Neural cell (in vitro differentiated cells): ENCODE measurements around the gene SART3. TPM values are rescaled to one million over a fixed set of nuclear protein-coding genes. Genes with fewer than 3 reads are reported as not detected.

Experiments
- H2AFZ ChIP-seq: fragments of 200-600, 300-800 bp; sonication (generic), shearing (Covaris generic); 2 replicates; pipeline ENCODE4 v1.6.0; 2014; ENCODE audit warnings: low read depth, mild to moderate bottlenecking, antibody characterized with exemption, low read length, moderate library complexity
- H3F3A ChIP-seq: fragments of 200-600 bp; shearing (Covaris generic); 2 replicates; pipeline ENCODE4 v1.6.1; 2016; ENCODE audit warnings: mild to moderate bottlenecking, moderate library complexity, mixed read lengths, antibody characterized with exemption, low read length; ENCODE audit not compliant: insufficient read depth, poor library complexity, severe bottlenecking
- H3K27ac ChIP-seq: fragments of 200-600, 300-800 bp; sonication (generic), shearing (Covaris generic); 2 replicates; pipeline ENCODE4 v1.5.1; 2014; ENCODE audit warnings: mild to moderate bottlenecking, low read length, moderate library complexity
- H3K27me3 ChIP-seq: fragments of 300-800, 200-600 bp; sonication (generic), shearing (Covaris generic); 2 replicates; pipeline ENCODE4 v1.6.0; 2014; ENCODE audit warnings: mild to moderate bottlenecking, low read depth, low read length, moderate library complexity; ENCODE audit not compliant: insufficient read depth
- H3K36me3 ChIP-seq: fragments of 300-800, 200-600 bp; sonication (generic), shearing (Covaris generic); 2 replicates; pipeline ENCODE4 v1.5.1; 2014; ENCODE audit warnings: mild to moderate bottlenecking, antibody characterized with exemption, low read length, moderate library complexity; ENCODE audit not compliant: insufficient read depth
- H3K4me2 ChIP-seq: fragments of 300-800, 200-600 bp; sonication (generic), shearing (Covaris generic); 2 replicates; pipeline ENCODE4 v1.6.0; 2014; ENCODE audit warnings: mild to moderate bottlenecking, low read length
- H3K4me3 ChIP-seq: fragments of 300-800, 200-600 bp; sonication (generic), shearing (Covaris generic); 2 replicates; pipeline ENCODE4 v1.5.1; 2014; ENCODE audit warnings: mild to moderate bottlenecking, low read length, moderate library complexity
- H3K79me2 ChIP-seq: fragments of 200-600 bp; shearing (Covaris generic); replicated peaks from 2 replicates; pipeline ENCODE4 v1.6.0; 2014; ENCODE audit warnings: mild to moderate bottlenecking, low read length, moderate library complexity; ENCODE audit not compliant: insufficient read depth
- H3K9ac ChIP-seq: fragments of 300-800, 200-600 bp; sonication (generic), shearing (Covaris generic); 2 replicates; pipeline ENCODE4 v1.6.1; 2016; ENCODE audit warnings: mild to moderate bottlenecking, low read length, mixed read lengths
- H3K9me2 ChIP-seq: fragments of 200-600 bp; shearing (Covaris generic); 2 replicates; pipeline ENCODE4 v1.6.1; 2016; ENCODE audit warnings: mild to moderate bottlenecking, low read length, mixed read lengths; ENCODE audit not compliant: insufficient read depth
- H3K9me3 ChIP-seq: fragments of 200-600, 300-800 bp; sonication (generic), shearing (Covaris generic); 2 replicates; pipeline ENCODE4 v1.6.1; 2016; ENCODE audit warnings: mild to moderate bottlenecking, mixed run types, low read length, moderate library complexity, mixed read lengths
- H4K20me1 ChIP-seq: fragments of 200-600 bp; shearing (Covaris generic); 2 replicates; pipeline ENCODE4 v1.6.1; 2016; ENCODE audit warnings: mild to moderate bottlenecking, mixed run types; ENCODE audit not compliant: insufficient read depth
- CTCF ChIP-seq: fragments of 450-650 bp; IDR thresholded peaks from 2 replicates; pipeline ENCODE4 v1.5.1; 2014; ENCODE audit warnings: antibody characterized with exemption, mild to moderate bottlenecking, moderate library complexity; ENCODE audit not compliant: poor library complexity, severe bottlenecking
- EP300 ChIP-seq: fragments of 450-650 bp; conservative IDR thresholded peaks from 2 replicates; pipeline ENCODE4 v1.6.1; 2014; ENCODE audit warnings: antibody characterized with exemption, mild to moderate bottlenecking, moderate library complexity; ENCODE audit not compliant: poor library complexity, severe bottlenecking
- EZH2 ChIP-seq: fragments of 200-600, 300-800 bp; shearing (Covaris generic), sonication (generic); IDR thresholded peaks from 2 replicates; pipeline ENCODE4 v1.6.1; 2014; ENCODE audit warnings: antibody characterized with exemption, low read length, borderline replicate concordance, mild to moderate bottlenecking; ENCODE audit not compliant: insufficient read depth, poor library complexity, severe bottlenecking
- MXI1 ChIP-seq: fragments of 450-650 bp; conservative IDR thresholded peaks from 2 replicates; pipeline ENCODE4 v1.6.1; 2014; ENCODE audit warnings: antibody characterized with exemption, mild to moderate bottlenecking; ENCODE audit not compliant: poor library complexity, severe bottlenecking
- POLR2AphosphoS5 ChIP-seq: IDR thresholded peaks from 2 replicates; pipeline ENCODE4 v1.6.1; 2012
- RAD21 ChIP-seq: fragments of 450-650 bp; conservative IDR thresholded peaks from 2 replicates; pipeline ENCODE4 v1.6.1; 2014; ENCODE audit warnings: antibody characterized with exemption, mild to moderate bottlenecking, moderate library complexity
- REST ChIP-seq: IDR thresholded peaks from 2 replicates; pipeline ENCODE4 v1.6.1; 2012; ENCODE audit warnings: borderline replicate concordance
- SMC3 ChIP-seq: fragments of 450-650 bp; conservative IDR thresholded peaks from 2 replicates; pipeline ENCODE4 v1.6.1; 2014; ENCODE audit warnings: antibody characterized with exemption, mild to moderate bottlenecking, moderate library complexity; ENCODE audit not compliant: poor library complexity
- TAF1 ChIP-seq: IDR thresholded peaks from 2 replicates; pipeline ENCODE4 v1.6.1; 2012; ENCODE audit warnings: low read depth
- polyA plus RNA-seq: library from polyadenylated mRNA; depleted of rRNA; stranded (reverse); fragments of >200 nt; gene quantifications from 2 replicates; pipeline ENCODE4 v1.2.3, GENCODE V29; 2014

The SART3 gene
- polyA plus RNA-seq, 1 donor from 2014 or later: 71.0 TPM

- Histone ChIP-seq H3K79me2 (no peaks in the 10 kb centered on the region), H3K4me3 (no peak overlapping the region), H3K27me3 (no peaks in the 10 kb centered on the region), H3K9ac (no peak overlapping the region), H3K27ac (no peak overlapping the region), H3K4me2 (no peak overlapping the region), H2AFZ (no peak overlapping the region), H3K36me3 (no peaks in the 10 kb centered on the region), H3K9me2 (no peaks in the 10 kb centered on the region), H3F3A (no peaks in the 10 kb centered on the region), H3K9me3 (no peaks in the 10 kb centered on the region), H4K20me1 (no peaks in the 10 kb centered on the region)
- TF ChIP-seq RAD21 (no peak), REST (no peak), SMC3 (no peak), CTCF (no peak), EZH2 (no peak), MXI1 (no peak), EP300 (no peak), POLR2AphosphoS5 (no peak), TAF1 (no peak)
These were observed 22.2 kb upstream of the SART3 start for GRCh38 chr12:108582978-108583770.

GRCh38 chr12:108582509-108582908, 21.5 kb upstream of the SART3 start:
- TF ChIP-seq POLR2AphosphoS5 (no peak), TAF1 (no peak)
- Histone ChIP-seq H3K9me3 (no peaks in the 10 kb centered on the region), H3K4me3 (no peak overlapping the region), H2AFZ (no peak overlapping the region), H3K79me2 (no peaks in the 10 kb centered on the region), H3K4me2 (no peak overlapping the region), H3K27ac (no peak overlapping the region), H3K9ac (no peak overlapping the region), H3F3A (no peaks in the 10 kb centered on the region), H4K20me1 (no peaks in the 10 kb centered on the region), H3K36me3 (no peaks in the 10 kb centered on the region), H3K27me3 (no peaks in the 10 kb centered on the region), H3K9me2 (no peaks in the 10 kb centered on the region)
